Measurements from ENCODE around the gene TACC2. TPM values are rescaled to one million over a fixed set of nuclear protein-coding genes. Genes with fewer than 3 reads are reported as not detected.
A peak's percentile ranks its signal among the peaks of the same experiment; 100 is the strongest.

TACC2 gene
- total and polyA plus RNA-seq, 12 donors, result 68.1 to 451 (median 364) TPM

DNA sequence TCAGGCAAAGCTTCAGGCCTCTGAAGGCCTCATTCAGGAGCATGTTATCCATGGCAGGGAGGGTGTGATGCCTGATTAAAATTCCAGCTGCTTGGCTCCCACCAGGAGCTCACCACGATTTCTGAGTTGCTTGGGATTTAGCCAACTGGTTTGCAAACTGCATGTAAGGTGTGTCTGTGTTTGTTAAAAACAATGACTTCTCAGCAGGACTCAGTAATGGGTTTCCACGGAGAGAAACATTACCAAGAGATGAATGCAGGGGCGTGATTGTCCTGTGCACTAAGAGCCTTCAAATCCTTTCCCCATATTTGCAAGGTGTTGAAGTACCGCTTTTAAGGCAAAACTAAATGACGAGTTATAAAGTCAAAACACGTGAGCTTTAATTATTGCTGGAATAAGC, 193.3 kb downstream of the TACC2 start:
- TF ChIP-seq, protein P1, sequence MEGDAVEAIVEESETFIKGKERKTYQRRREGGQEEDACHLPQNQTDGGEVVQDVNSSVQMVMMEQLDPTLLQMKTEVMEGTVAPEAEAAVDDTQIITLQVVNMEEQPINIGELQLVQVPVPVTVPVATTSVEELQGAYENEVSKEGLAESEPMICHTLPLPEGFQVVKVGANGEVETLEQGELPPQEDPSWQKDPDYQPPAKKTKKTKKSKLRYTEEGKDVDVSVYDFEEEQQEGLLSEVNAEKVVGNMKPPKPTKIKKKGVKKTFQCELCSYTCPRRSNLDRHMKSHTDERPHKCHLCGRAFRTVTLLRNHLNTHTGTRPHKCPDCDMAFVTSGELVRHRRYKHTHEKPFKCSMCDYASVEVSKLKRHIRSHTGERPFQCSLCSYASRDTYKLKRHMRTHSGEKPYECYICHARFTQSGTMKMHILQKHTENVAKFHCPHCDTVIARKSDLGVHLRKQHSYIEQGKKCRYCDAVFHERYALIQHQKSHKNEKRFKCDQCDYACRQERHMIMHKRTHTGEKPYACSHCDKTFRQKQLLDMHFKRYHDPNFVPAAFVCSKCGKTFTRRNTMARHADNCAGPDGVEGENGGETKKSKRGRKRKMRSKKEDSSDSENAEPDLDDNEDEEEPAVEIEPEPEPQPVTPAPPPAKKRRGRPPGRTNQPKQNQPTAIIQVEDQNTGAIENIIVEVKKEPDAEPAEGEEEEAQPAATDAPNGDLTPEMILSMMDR (IDR thresholded peaks at IDR 0.05), result no peak
- no peaks in the 10 kb centered on the region for H3K27me3 ChIP-seq
- peak overlapping the region in 6 of 10 donors; percentile 17 to 37 (median 26) for H3K27ac ChIP-seq
- ATAC-seq (peak in 5 of 8 donors; percentile 18 to 57 (median 30)), DNase-seq (no peak)
- no peak overlapping the region for H3K4me3 ChIP-seq
- WGBS, 2 donors, result 54 to 56% methylated on average over 6 of the region's 6 CpGs
- H3K36me3 ChIP-seq, result peaks cover 0 to 8% (median 0%) of the 10 kb centered on the region in 9 donors
- intact Hi-C loops (cut with DNase I), result loop anchor here in 1 of 10 donors (5.0 kb wide), 1 partner anchor 40 kb away; no protein-coding TSS in a partner anchor
- peaks cover 15 to 48% (median 41%) of the 10 kb centered on the region in 9 donors for H3K4me1 ChIP-seq
- no peaks in the 10 kb centered on the region for H3K9me3 ChIP-seq

DNA sequence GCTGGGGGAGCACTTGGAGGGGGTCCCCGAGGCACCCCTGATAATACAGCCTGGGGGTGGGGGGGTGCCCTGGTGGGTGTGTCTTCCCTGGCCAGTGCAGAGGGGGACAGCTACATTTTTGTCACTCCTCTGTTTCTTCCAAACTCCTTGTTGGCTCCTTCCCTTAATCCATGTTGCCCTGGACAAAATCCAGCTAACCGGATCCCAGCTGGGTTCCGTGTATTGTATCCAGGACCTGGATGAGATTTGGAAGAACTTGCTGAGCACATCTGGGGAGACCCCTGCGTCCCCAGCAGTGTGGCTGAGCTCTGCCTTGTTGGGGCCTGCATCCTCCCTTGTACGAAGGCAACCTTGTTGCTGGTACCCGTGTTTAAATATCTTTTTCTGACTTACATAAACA, 195.3 kb downstream of the TACC2 start:
- Histone ChIP-seq H3K27me3 (no peaks in the 10 kb centered on the region), H3K9me3 (no peaks in the 10 kb centered on the region), H3K36me3 (peaks cover 0 to 8% (median 0%) of the 10 kb centered on the region in 9 donors), H3K4me3 (no peak overlapping the region), H3K4me1 (peaks cover 23 to 68% (median 55%) of the 10 kb centered on the region in 9 donors), H3K27ac (no peak overlapping the region)
- DNase-seq (no peak), ATAC-seq (no peak)
- TF ChIP-seq, protein P1 (IDR thresholded peaks at IDR 0.05), result no peak
- intact Hi-C loops (cut with DNase I), result loop anchor here in 1 of 10 donors (5.0 kb wide), 1 partner anchor 42 kb away; no protein-coding TSS in a partner anchor
- WGBS, 2 donors, result 59 to 60% methylated on average over 6 of the region's 6 CpGs

DNA sequence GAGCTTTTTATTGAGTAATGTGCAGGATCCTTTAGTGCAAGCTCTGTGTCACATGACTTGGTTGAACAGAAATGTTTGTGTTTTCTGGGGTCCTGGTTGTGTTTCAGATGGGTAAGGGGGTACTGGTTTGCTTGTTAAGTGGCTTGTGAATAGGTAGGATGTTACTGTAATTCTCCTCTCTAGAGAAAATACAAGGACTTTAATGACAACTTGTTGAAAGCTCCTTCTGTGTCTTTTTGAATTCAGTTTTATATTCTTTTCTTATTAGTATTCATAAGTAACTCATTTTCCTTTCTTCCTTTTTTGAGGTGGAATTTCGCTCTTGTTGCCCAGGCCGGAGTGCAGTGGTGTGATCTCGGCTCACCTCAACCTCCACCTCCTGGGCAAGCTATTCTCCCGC, 196.7 kb downstream of the TACC2 start:
- ATAC-seq (no peak), DNase-seq (no peak)
- Histone ChIP-seq H3K9me3 (no peaks in the 10 kb centered on the region), H3K27me3 (no peaks in the 10 kb centered on the region), H3K27ac (no peak overlapping the region), H3K4me1 (peaks cover 23 to 75% (median 62%) of the 10 kb centered on the region in 9 donors), H3K36me3 (peaks cover 0 to 8% (median 0%) of the 10 kb centered on the region in 9 donors), H3K4me3 (no peak overlapping the region)
- WGBS, 2 donors, result 94 to 100% methylated on average over 4 of the region's 4 CpGs
- TF ChIP-seq, protein P1 (IDR thresholded peaks at IDR 0.05), result no peak
- intact Hi-C loops (cut with DNase I), result loop anchor here in 1 of 10 donors (5.0 kb wide), 1 partner anchor 43 kb away; no protein-coding TSS in a partner anchor

DNA sequence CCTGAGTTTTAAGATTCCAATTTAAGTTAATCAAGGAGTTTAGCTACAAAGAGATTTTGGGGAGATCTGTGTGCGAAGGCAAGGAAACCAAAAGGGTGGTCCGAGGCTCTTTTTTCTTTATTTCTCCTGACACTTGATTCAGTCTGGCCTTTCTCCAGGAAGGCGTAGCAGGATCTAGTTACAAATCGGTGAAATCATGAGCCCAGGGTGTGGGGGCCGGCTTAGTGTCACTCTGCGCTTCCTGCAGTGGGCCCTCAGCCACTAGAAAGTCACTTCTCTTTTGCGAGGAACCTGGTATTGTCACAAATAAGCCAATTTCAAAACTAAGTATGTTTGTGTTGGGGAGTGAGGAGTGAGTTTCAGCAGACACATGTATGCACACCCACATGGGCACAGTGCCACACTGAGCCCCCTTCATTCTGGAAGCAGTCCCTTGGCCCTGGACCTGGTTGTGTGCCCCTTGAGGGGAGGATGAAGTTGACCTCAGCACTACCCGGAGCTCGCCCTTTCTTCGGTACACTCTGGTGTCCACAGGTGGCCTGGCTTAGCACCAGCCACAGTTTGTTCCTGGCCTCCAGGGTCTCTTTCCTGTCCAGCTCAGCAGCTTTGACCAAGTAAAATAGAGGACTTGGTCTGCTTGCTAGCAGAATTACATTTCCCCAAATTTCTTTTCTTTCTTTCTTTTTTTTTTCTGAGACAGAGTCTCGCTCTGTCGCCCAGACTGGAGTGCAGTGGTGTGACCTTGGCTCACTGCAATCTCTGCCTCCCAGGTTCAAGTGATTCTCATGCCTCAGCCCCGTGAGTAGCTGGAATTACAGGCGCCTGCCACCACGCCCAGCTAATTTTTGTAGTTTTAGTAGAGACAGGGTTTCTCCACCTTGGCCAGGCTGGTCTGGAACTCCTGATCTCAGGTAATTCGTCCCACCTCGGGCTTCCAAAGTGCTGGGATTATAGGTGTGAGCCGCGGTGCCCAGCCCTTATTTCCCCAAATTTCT, 198.2 kb downstream of the TACC2 start:
- no peaks in the 10 kb centered on the region for H3K27me3 ChIP-seq
- ATAC-seq (peak in 7 of 8 donors; percentile 18 to 63 (median 29)), DNase-seq (no peak)
- H3K27ac ChIP-seq, result peak overlapping the region in 6 of 10 donors; percentile 15 to 73 (median 50)
- TF ChIP-seq, protein P1 (IDR thresholded peaks at IDR 0.05), result no peak
- H3K4me1 ChIP-seq, result peaks cover 21 to 73% (median 52%) of the 10 kb centered on the region in 9 donors
- peaks cover 0 to 9% (median 0%) of the 10 kb centered on the region in 9 donors for H3K36me3 ChIP-seq
- intact Hi-C loops (cut with DNase I), result loop anchor here in 1 of 10 donors (5.0 kb wide), 1 partner anchor 45 kb away; no protein-coding TSS in a partner anchor
- 59 to 63% methylated on average over 19 of the region's 19 CpGs for WGBS, 2 donors
- H3K9me3 ChIP-seq, result no peaks in the 10 kb centered on the region
- H3K4me3 ChIP-seq, result no peak overlapping the region
